Forelimb muscle (tissue), 1 donor: Measurements from ENCODE around the gene ARFGAP1. TPM values are rescaled to one million over a fixed set of nuclear protein-coding genes. Genes with fewer than 3 reads are reported as not detected.
"Not testable (repeated sequence)": the region's sequence is repeated elsewhere in the genome, so short reads cannot be mapped to it uniquely, and the experiment has no call there.

Experiments used
- DNase-seq: peaks from one replicate; pipeline ENCODE4 v3.0.0-alpha.2; 2013; ENCODE audit warnings: low read depth
- polyA plus RNA-seq: library from polyadenylated mRNA; unstranded; fragments of 120-200 nt; gene quantifications from one replicate; pipeline ENCODE4 v1.2.1, GENCODE V29; 2013; ENCODE audit not compliant: insufficient read length

Gene ARFGAP1
- polyA plus RNA-seq, 1 donor: 76.0 TPM

GRCh38 chr20:63290677-63291472 lies 18.3 kb downstream of the ARFGAP1 start:
- DNase-seq: no peak

- DNase-seq: no peak
These were observed 19.2 kb downstream of the ARFGAP1 start for GRCh38 chr20:63291811-63292210.

GRCh38 chr20:63292292-63292701 lies 19.7 kb downstream of the ARFGAP1 start:
- no peak for DNase-seq

- no peak for DNase-seq
These were observed 20.3 kb downstream of the ARFGAP1 start, which contains the start of gene COL20A1 for GRCh38 chr20:63292904-63293303. Gene COL20A1 (plus strand): TSS chr20:63293186. CDS start chr20:63295108, 1,922 bp downstream.

- DNase-seq: no peak
These were observed 20.8 kb downstream of the ARFGAP1 start for GRCh38 chr20:63293456-63293855.

- no peak for DNase-seq
These were observed 21.4 kb downstream of the ARFGAP1 start for GRCh38 chr20:63293871-63294535.

GRCh38 chr20:63294536-63294900 lies 21.9 kb downstream of the ARFGAP1 start:
- DNase-seq: no peak

GRCh38 chr20:63295018-63295417 lies 22.4 kb downstream of the ARFGAP1 start:
- no peak for DNase-seq

- DNase-seq: no peak
These were observed 22.8 kb downstream of the ARFGAP1 start for GRCh38 chr20:63295422-63295821.

- DNase-seq: no peak
These were observed 23.2 kb downstream of the ARFGAP1 start for GRCh38 chr20:63295846-63296245.

GRCh38 chr20:63296531-63297299 lies 24.1 kb downstream of the ARFGAP1 start:
- no peak for DNase-seq

GRCh38 chr20:63297371-63297781 lies 24.8 kb downstream of the ARFGAP1 start:
- DNase-seq: no peak

- DNase-seq: no peak
These were observed 25.4 kb downstream of the ARFGAP1 start for GRCh38 chr20:63297796-63298572.

GRCh38 chr20:63298731-63299312 lies 26.2 kb downstream of the ARFGAP1 start:
- no peak for DNase-seq

GRCh38 chr20:63301671-63302070 lies 29.1 kb downstream of the ARFGAP1 start:
- DNase-seq: no peak

GRCh38 chr20:63303095-63303666 lies 30.6 kb downstream of the ARFGAP1 start:
- no peak for DNase-seq

- no peak for DNase-seq
These were observed 32.8 kb downstream of the ARFGAP1 start for GRCh38 chr20:63305393-63305792.

- DNase-seq: not testable (repeated sequence)
These were observed 33.5 kb downstream of the ARFGAP1 start for GRCh38 chr20:63305933-63306672.

- DNase-seq: no peak
These were observed 34.3 kb downstream of the ARFGAP1 start for GRCh38 chr20:63306673-63307537.
